GM12872 (cell line): ENCODE results near the gene MARK4.

Experiments used
- TF ChIP-seq, protein P1 (sequence below): IDR thresholded peaks from 3 replicates; pipeline ENCODE4 v1.5.1; 2011; ENCODE audit warnings: low read depth, mild to moderate bottlenecking, low read length, moderate library complexity; ENCODE audit not compliant: insufficient read depth

The MARK4 gene

DNA sequence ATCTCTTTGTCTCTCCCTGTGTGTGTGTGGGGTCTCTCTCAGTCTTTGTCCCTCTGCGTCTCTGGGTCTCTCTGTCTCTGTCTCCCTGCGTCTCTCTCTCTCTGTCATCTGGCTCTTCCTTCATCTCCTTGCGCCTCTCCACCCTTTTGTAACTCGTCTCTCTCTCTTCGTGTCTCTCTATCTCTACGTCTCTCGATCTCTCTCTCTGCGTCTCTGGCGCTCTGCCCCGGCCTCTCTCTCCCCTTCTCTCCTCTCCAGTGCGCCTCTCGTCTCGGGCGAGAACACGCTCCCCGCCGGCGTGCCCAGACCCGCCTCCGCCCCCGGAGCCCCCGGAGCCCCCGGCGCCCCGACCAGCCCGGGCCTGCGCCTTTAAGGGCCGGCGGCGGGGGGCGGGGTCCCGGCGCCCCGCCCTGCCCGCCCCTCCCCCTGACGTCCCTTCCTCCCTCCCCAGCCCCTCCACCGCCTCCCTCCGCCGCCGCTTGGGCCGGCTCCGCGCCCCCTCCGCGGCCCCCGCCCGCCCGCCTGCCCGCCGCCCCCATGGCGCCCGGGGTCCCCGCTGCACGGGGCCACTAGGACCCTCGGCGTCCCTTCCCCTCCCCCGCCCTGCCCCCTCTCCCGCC is at the start of gene MARK4:
Gene MARK4 (plus strand): TSS at position 440 of the 620 bp plus-strand sequence. CDS start 318 bp downstream, outside the sequence.
- TF ChIP-seq, protein P1, sequence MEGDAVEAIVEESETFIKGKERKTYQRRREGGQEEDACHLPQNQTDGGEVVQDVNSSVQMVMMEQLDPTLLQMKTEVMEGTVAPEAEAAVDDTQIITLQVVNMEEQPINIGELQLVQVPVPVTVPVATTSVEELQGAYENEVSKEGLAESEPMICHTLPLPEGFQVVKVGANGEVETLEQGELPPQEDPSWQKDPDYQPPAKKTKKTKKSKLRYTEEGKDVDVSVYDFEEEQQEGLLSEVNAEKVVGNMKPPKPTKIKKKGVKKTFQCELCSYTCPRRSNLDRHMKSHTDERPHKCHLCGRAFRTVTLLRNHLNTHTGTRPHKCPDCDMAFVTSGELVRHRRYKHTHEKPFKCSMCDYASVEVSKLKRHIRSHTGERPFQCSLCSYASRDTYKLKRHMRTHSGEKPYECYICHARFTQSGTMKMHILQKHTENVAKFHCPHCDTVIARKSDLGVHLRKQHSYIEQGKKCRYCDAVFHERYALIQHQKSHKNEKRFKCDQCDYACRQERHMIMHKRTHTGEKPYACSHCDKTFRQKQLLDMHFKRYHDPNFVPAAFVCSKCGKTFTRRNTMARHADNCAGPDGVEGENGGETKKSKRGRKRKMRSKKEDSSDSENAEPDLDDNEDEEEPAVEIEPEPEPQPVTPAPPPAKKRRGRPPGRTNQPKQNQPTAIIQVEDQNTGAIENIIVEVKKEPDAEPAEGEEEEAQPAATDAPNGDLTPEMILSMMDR: no peak

- TF ChIP-seq, protein P1: no peak
Measured at GRCh38 chr19:45202637-45203036, 48.4 kb upstream of the MARK4 start.

DNA sequence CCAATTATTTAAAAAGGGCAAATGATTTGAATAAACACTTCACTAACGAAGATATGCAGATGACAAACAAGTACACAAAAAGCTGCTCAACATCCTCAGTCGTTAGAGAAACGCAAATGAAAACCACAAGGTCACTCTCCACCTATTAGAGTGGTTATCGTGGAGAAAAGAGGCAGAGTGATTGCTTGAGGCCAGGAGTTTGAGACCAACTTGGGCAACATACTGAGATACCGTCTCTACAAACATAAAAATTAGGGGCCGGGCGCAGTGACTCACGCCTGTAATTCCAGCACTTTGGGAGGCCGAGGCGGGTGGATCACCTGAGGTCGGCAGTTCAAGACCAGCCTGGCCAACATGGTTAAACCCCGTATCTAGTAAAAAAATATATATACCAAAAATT is 45.3 kb upstream of the MARK4 start:
- TF ChIP-seq, protein P1: no peak

GRCh38 chr19:45206328-45206727 is 44.7 kb upstream of the MARK4 start:
- TF ChIP-seq, protein P1: no peak

DNA sequence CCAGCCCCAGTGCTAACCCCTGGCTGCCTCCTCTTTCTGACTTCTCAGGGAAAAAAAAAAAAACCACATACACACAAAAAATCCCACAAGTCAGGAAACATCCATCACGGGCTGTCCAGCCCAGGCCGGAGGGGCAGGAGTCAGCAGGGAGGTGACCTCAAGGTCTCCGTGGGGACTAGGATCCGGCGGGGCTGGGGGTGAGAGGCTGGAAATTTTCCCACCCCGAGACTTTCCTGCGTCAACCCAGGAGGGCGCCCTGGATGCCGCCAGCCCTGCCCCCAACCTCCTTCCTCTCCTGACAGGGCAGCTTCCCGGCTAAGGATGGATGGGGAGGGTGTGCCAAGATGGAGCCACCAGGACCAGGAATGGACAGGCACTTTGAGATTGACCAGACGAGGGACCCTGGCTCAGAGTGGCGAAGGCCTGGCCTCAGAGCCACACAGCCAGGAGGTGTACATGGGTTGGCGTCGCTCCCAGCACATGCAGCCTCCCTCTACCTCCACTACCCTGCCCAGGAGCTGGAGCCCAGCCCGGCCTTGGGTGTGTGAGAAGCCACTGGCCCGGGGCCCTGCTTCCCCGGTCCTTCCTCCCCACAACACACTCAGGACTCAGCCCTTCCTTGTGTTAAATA is 39.2 kb upstream of the MARK4 start:
- TF ChIP-seq, protein P1: no peak

DNA sequence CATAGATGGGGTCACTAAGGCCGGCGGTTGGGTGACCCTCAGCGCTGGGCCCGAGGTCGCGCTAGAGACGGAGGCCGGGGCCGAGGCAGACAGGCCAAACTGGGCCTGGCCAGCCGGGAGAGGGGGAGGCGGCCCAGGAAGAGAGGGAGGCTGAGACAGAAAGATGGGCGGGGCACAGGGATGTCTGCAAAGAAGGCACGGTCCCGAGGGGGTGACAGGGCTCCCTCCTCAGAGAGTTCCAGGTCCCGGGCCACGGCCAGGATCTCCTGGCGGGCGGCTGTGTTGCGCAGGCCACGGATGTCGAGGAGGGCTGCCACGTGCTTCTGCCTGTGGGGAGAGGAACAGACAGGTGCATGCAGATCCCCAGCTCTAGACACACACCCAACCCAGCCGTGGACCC is 38.0 kb upstream of the MARK4 start:
- TF ChIP-seq, protein P1: no peak

DNA sequence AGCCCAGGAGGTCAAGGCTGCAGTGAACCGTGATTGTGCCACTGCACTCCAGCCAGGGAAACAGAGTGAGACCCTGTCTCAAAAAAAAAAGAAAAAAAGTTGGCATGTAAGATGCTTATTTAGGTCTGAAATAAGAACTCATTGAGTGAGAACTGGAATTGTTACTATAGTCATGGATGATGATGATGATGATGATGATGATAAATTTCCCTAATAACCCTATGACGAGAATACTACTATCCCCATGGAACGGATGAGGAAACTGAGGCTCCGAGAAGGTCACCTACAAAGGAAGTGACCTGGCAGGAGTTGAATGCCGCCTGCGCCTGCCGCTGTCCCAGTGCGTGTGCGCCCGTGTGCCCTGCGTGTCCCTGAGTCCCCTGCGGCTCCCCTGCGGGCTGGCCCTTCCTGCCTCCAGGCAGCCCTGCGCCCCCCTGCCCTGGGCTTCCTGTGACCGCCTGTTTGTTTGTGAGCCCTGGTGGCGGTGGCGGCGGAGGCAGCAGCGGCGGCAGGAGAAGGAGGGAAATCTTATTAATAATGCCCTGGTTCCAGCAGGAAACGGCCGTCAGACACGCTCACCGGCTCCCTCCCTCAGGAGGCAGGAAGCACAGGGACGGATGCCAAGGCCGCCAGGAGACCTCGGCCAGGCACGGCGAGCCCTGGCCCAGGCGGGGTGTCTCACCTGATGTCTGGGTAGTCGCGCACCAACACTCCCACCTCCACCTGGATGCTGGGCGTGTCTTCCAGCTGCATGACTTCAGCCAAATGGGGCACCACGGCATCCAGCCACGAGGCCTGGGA is 35.5 kb upstream of the MARK4 start:
- TF ChIP-seq, protein P1: no peak
